GM23338 (cell line): ENCODE results near the gene P4HTM. TPM values are rescaled to one million over a fixed set of nuclear protein-coding genes. Genes with fewer than 3 reads are reported as not detected.

Experiments used
- CREB1 ChIP-seq: fragments of 250-450 bp; sonication (Bioruptor Pico); IDR thresholded peaks from 2 replicates; pipeline ENCODE4 v1.5.0; 2020; ENCODE audit warnings: low read depth, mild to moderate bottlenecking, moderate library complexity
- EZH2phosphoT487 ChIP-seq: fragments of 200-600 bp; sonication (generic); IDR thresholded peaks from one replicate; pipeline ENCODE4 v1.8.1; 2018; ENCODE audit warnings: antibody characterized with exemption; ENCODE audit not compliant: unreplicated experiment
- STAT1 ChIP-seq: IDR thresholded peaks from one replicate; pipeline ENCODE4 v1.6.1; 2016; ENCODE audit warnings: antibody characterized with exemption; ENCODE audit not compliant: unreplicated experiment
- ZNF114 ChIP-seq: fragments of 250-450 bp; sonication (Bioruptor Pico); IDR thresholded peaks from 2 replicates; pipeline ENCODE4 v1.5.0; 2020; ENCODE audit warnings: mild to moderate bottlenecking, moderate library complexity
- ZNF331 ChIP-seq: fragments of 250-450 bp; sonication (Bioruptor Pico); IDR thresholded peaks from 2 replicates; pipeline ENCODE4 v1.5.0; 2020; ENCODE audit warnings: low read depth, mild to moderate bottlenecking, moderate library complexity
- polyA plus RNA-seq: library from polyadenylated mRNA; unstranded; fragments of >200 nt; fragmentation: Nextera tagmentation; extraction: Ambion mirVana; gene quantifications from 2 replicates; pipeline ENCODE4 v1.2.1, GENCODE V29; 2016
- total RNA-seq: library from RNA; depleted of rRNA; stranded (reverse); fragments of >200 nt; shearing (Covaris generic); gene quantifications from 2 replicates; pipeline ENCODE4 v1.2.3, GENCODE V29; 2014
- TF ChIP-seq, protein P1 (sequence below): fragments of 250-450 bp; sonication (Bioruptor Pico); IDR thresholded peaks from 2 replicates; pipeline ENCODE4 v1.5.0; 2020; ENCODE audit warnings: mild to moderate bottlenecking, moderate library complexity
- TF ChIP-seq, protein P2 (sequence below): IDR thresholded peaks from one replicate; pipeline ENCODE4 v1.6.1; 2018; ENCODE audit warnings: antibody characterized with exemption; ENCODE audit not compliant: unreplicated experiment

Gene P4HTM
- total and polyA plus RNA-seq, 2 experiments from 2014 or later, result 15.9 to 28.7 TPM

DNA sequence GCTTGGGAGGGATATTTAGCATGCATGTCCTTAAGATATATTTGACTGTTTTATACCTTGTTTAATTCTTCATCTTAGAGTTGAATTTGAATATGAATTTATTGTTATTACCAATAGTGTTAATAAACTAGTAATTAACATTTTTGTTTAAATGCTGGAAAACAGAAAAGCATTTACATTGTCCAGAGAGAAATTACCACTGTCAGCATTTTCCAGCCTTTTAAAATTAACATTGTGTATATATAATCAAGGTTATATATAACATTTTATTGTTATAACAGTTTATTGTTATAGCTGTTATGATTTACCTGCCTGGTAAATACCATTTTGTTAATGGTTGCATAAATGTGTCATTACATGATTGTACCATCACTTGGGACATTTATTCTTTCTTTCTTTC, 8.0 kb upstream of the P4HTM start (continued):
- TF ChIP-seq, protein P1, sequence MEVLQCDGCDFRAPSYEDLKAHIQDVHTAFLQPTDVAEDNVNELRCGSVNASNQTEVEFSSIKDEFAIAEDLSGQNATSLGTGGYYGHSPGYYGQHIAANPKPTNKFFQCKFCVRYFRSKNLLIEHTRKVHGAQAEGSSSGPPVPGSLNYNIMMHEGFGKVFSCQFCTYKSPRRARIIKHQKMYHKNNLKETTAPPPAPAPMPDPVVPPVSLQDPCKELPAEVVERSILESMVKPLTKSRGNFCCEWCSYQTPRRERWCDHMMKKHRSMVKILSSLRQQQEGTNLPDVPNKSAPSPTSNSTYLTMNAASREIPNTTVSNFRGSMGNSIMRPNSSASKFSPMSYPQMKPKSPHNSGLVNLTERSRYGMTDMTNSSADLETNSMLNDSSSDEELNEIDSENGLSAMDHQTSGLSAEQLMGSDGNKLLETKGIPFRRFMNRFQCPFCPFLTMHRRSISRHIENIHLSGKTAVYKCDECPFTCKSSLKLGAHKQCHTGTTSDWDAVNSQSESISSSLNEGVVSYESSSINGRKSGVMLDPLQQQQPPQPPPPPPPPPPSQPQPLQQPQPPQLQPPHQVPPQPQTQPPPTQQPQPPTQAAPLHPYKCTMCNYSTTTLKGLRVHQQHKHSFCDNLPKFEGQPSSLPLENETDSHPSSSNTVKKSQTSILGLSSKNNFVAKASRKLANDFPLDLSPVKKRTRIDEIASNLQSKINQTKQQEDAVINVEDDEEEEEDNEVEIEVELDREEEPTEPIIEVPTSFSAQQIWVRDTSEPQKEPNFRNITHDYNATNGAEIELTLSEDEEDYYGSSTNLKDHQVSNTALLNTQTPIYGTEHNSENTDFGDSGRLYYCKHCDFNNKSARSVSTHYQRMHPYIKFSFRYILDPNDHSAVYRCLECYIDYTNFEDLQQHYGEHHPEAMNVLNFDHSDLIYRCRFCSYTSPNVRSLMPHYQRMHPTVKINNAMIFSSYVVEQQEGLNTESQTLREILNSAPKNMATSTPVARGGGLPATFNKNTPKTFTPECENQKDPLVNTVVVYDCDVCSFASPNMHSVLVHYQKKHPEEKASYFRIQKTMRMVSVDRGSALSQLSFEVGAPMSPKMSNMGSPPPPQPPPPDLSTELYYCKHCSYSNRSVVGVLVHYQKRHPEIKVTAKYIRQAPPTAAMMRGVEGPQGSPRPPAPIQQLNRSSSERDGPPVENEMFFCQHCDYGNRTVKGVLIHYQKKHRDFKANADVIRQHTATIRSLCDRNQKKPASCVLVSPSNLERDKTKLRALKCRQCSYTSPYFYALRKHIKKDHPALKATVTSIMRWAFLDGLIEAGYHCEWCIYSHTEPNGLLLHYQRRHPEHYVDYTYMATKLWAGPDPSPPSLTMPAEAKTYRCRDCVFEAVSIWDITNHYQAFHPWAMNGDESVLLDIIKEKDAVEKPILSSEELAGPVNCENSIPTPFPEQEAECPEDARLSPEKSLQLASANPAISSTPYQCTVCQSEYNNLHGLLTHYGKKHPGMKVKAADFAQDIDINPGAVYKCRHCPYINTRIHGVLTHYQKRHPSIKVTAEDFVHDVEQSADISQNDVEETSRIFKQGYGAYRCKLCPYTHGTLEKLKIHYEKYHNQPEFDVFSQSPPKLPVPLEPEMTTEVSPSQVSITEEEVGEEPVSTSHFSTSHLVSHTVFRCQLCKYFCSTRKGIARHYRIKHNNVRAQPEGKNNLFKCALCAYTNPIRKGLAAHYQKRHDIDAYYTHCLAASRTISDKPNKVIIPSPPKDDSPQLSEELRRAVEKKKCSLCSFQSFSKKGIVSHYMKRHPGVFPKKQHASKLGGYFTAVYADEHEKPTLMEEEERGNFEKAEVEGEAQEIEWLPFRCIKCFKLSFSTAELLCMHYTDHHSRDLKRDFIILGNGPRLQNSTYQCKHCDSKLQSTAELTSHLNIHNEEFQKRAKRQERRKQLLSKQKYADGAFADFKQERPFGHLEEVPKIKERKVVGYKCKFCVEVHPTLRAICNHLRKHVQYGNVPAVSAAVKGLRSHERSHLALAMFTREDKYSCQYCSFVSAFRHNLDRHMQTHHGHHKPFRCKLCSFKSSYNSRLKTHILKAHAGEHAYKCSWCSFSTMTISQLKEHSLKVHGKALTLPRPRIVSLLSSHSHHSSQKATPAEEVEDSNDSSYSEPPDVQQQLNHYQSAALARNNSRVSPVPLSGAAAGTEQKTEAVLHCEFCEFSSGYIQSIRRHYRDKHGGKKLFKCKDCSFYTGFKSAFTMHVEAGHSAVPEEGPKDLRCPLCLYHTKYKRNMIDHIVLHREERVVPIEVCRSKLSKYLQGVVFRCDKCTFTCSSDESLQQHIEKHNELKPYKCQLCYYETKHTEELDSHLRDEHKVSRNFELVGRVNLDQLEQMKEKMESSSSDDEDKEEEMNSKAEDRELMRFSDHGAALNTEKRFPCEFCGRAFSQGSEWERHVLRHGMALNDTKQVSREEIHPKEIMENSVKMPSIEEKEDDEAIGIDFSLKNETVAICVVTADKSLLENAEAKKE (CRISPR knock-in tag), result no peak
- TF ChIP-seq STAT1, result no peak
- TF ChIP-seq, protein P2, sequence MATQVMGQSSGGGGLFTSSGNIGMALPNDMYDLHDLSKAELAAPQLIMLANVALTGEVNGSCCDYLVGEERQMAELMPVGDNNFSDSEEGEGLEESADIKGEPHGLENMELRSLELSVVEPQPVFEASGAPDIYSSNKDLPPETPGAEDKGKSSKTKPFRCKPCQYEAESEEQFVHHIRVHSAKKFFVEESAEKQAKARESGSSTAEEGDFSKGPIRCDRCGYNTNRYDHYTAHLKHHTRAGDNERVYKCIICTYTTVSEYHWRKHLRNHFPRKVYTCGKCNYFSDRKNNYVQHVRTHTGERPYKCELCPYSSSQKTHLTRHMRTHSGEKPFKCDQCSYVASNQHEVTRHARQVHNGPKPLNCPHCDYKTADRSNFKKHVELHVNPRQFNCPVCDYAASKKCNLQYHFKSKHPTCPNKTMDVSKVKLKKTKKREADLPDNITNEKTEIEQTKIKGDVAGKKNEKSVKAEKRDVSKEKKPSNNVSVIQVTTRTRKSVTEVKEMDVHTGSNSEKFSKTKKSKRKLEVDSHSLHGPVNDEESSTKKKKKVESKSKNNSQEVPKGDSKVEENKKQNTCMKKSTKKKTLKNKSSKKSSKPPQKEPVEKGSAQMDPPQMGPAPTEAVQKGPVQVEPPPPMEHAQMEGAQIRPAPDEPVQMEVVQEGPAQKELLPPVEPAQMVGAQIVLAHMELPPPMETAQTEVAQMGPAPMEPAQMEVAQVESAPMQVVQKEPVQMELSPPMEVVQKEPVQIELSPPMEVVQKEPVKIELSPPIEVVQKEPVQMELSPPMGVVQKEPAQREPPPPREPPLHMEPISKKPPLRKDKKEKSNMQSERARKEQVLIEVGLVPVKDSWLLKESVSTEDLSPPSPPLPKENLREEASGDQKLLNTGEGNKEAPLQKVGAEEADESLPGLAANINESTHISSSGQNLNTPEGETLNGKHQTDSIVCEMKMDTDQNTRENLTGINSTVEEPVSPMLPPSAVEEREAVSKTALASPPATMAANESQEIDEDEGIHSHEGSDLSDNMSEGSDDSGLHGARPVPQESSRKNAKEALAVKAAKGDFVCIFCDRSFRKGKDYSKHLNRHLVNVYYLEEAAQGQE, result no peak
- TF ChIP-seq ZNF331 (CRISPR knock-in tag), result no peak
- no peak for TF ChIP-seq EZH2phosphoT487
- TF ChIP-seq ZNF114, result no peak
- TF ChIP-seq CREB1, result no peak
